ENCODE data around the gene ILF2. TPM values are rescaled to one million over a fixed set of nuclear protein-coding genes. Genes with fewer than 3 reads are reported as not detected.

The ILF2 gene
- polyA plus RNA-seq, 1 donor (not counting 4 experiments of a cell fraction or from before 2014, with no cell fraction given), result 232 TPM

GRCh38 chr1:153648000-153648643, 22.7 kb downstream of the ILF2 start:
- Histone ChIP-seq H3K27ac (ENCODE audit: control insufficient read depth, insufficient read depth, low read length) (no peak overlapping the region), H4K20me1 (ENCODE audit: control insufficient read depth, extremely low read depth, insufficient read depth, low read length) (no peaks in the 10 kb centered on the region), H3K9me1 (ENCODE audit: control insufficient read depth, extremely low read depth, insufficient read depth, low read length) (no peaks in the 10 kb centered on the region), H3K9ac (ENCODE audit: control insufficient read depth, extremely low read depth, insufficient read depth, low read length) (no peak overlapping the region), H3K4me3 (ENCODE audit: control insufficient read depth in 2 of 3, extremely low read depth in 1 of 3, insufficient read depth in 2 of 3, low read depth in 1 of 3, low read length in 3 of 3) (no peak overlapping the region), H3K4me1 (ENCODE audit: control insufficient read depth, extremely low read depth, insufficient read depth, low read length) (peaks cover 7% of the 10 kb centered on the region), H3K4me2 (ENCODE audit: control insufficient read depth, extremely low read depth, insufficient read depth, low read depth, low read length) (no peak overlapping the region), H3K36me3 (ENCODE audit: control insufficient read depth in 2 of 2, extremely low read depth in 1 of 2, insufficient read depth in 2 of 2, low read length in 2 of 2) (peaks cover 11 to 20% of the 10 kb centered on the region in 2 experiments), H3K9me3 (ENCODE audit: control insufficient read depth, low read depth, low read length) (no peaks in the 10 kb centered on the region), H3K27me3 (ENCODE audit: control insufficient read depth, extremely low read depth, insufficient read depth, low read length) (no peaks in the 10 kb centered on the region), H3K79me2 (ENCODE audit: control insufficient read depth, insufficient read depth, low read length) (peaks cover 1% of the 10 kb centered on the region), H2AFZ (ENCODE audit: control insufficient read depth, low read length) (no peak overlapping the region)
- FAIRE-seq, result no peak
- dilution Hi-C loops (cut with MboI; ENCODE audit: extremely low pct_ligation_motif_present, low sequenced_read_pairs), result no loop called here
- TF ChIP-seq EZH2 (IDR thresholded peaks at IDR 0.05; ENCODE audit: low read length), result no peak
- DNase-seq (ENCODE audit: low read depth, low spot score), result no peak

DNA sequence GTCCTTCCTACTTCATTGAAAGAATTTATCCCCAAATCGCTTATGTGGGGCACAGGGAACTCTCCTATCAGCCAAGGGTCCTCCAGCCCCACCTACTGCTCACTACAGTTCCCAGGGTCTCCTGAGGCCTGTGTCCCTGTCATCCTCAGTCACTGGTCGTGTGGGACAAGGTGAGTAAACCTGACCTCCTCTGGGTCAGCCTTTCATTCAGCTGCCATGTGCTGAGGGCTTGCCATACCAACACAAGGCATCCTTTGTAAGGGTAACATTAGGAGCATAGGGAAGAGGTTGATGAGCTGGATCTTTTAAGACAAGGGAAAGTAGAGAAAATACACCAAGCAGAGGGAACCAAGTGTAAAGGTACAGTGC, 23.5 kb downstream of the ILF2 start:
- DNase-seq (ENCODE audit: low read depth, low spot score), result no peak
- no peak overlapping the region for H2AFZ ChIP-seq (ENCODE audit: control insufficient read depth, low read length)
- no peaks in the 10 kb centered on the region for H3K27me3 ChIP-seq (ENCODE audit: control insufficient read depth, extremely low read depth, insufficient read depth, low read length)
- TF ChIP-seq, protein P1, sequence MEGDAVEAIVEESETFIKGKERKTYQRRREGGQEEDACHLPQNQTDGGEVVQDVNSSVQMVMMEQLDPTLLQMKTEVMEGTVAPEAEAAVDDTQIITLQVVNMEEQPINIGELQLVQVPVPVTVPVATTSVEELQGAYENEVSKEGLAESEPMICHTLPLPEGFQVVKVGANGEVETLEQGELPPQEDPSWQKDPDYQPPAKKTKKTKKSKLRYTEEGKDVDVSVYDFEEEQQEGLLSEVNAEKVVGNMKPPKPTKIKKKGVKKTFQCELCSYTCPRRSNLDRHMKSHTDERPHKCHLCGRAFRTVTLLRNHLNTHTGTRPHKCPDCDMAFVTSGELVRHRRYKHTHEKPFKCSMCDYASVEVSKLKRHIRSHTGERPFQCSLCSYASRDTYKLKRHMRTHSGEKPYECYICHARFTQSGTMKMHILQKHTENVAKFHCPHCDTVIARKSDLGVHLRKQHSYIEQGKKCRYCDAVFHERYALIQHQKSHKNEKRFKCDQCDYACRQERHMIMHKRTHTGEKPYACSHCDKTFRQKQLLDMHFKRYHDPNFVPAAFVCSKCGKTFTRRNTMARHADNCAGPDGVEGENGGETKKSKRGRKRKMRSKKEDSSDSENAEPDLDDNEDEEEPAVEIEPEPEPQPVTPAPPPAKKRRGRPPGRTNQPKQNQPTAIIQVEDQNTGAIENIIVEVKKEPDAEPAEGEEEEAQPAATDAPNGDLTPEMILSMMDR (optimal IDR thresholded peaks at IDR 0.05 in 1 of 3, IDR thresholded peaks at IDR 0.05 in 1 of 3, conservative IDR thresholded peaks at IDR 0.05 in 1 of 3; ENCODE audit: extremely low read depth in 1 of 3, insufficient read depth in 2 of 3, low read length in 3 of 3), result no peak
- TF ChIP-seq EZH2 (IDR thresholded peaks at IDR 0.05; ENCODE audit: low read length), result no peak
- dilution Hi-C loops (cut with MboI; ENCODE audit: extremely low pct_ligation_motif_present, low sequenced_read_pairs), result no loop called here
- H3K4me3 ChIP-seq (ENCODE audit: control insufficient read depth in 2 of 3, extremely low read depth in 1 of 3, insufficient read depth in 2 of 3, low read depth in 1 of 3, low read length in 3 of 3), result no peak overlapping the region
- H4K20me1 ChIP-seq (ENCODE audit: control insufficient read depth, extremely low read depth, insufficient read depth, low read length), result no peaks in the 10 kb centered on the region
- H3K27ac ChIP-seq (ENCODE audit: control insufficient read depth, insufficient read depth, low read length), result no peak overlapping the region
- peaks cover 2% of the 10 kb centered on the region for H3K79me2 ChIP-seq (ENCODE audit: control insufficient read depth, insufficient read depth, low read length)
- peaks cover 13 to 28% of the 10 kb centered on the region in 2 experiments for H3K36me3 ChIP-seq (ENCODE audit: control insufficient read depth in 2 of 2, extremely low read depth in 1 of 2, insufficient read depth in 2 of 2, low read length in 2 of 2)
- no peak for FAIRE-seq
- H3K4me2 ChIP-seq (ENCODE audit: control insufficient read depth, extremely low read depth, insufficient read depth, low read depth, low read length), result no peak overlapping the region
- H3K9ac ChIP-seq (ENCODE audit: control insufficient read depth, extremely low read depth, insufficient read depth, low read length), result no peak overlapping the region
- H3K4me1 ChIP-seq (ENCODE audit: control insufficient read depth, extremely low read depth, insufficient read depth, low read length), result no peaks in the 10 kb centered on the region
- H3K9me1 ChIP-seq (ENCODE audit: control insufficient read depth, extremely low read depth, insufficient read depth, low read length), result no peaks in the 10 kb centered on the region
- H3K9me3 ChIP-seq (ENCODE audit: control insufficient read depth, low read depth, low read length), result no peaks in the 10 kb centered on the region

Data from keratinocyte (primary cell).